ENCODE measurements around the gene SLC43A3. TPM values are rescaled to one million over a fixed set of nuclear protein-coding genes. Genes with fewer than 3 reads are reported as not detected.

Gene SLC43A3
- total and polyA plus RNA-seq, 2 donors (not counting 3 experiments of a cell fraction or from before 2014, with no cell fraction given): 68.9 to 104 TPM

- TF ChIP-seq MAX (IDR thresholded peaks at IDR 0.05; ENCODE audit: insufficient read depth, insufficient read length): no peak
- TF ChIP-seq, protein P1, sequence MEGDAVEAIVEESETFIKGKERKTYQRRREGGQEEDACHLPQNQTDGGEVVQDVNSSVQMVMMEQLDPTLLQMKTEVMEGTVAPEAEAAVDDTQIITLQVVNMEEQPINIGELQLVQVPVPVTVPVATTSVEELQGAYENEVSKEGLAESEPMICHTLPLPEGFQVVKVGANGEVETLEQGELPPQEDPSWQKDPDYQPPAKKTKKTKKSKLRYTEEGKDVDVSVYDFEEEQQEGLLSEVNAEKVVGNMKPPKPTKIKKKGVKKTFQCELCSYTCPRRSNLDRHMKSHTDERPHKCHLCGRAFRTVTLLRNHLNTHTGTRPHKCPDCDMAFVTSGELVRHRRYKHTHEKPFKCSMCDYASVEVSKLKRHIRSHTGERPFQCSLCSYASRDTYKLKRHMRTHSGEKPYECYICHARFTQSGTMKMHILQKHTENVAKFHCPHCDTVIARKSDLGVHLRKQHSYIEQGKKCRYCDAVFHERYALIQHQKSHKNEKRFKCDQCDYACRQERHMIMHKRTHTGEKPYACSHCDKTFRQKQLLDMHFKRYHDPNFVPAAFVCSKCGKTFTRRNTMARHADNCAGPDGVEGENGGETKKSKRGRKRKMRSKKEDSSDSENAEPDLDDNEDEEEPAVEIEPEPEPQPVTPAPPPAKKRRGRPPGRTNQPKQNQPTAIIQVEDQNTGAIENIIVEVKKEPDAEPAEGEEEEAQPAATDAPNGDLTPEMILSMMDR (IDR thresholded peaks at IDR 0.05; ENCODE audit: extremely low read depth in 1 of 2, insufficient read depth in 1 of 2, low read depth in 1 of 2, low read length in 2 of 2): no peak
- TF ChIP-seq POLR2AphosphoS5 (IDR thresholded peaks at IDR 0.05; ENCODE audit: insufficient read depth, low read depth, low read length): no peak
- TF ChIP-seq JUN (IDR thresholded peaks at IDR 0.05; ENCODE audit: borderline replicate concordance, insufficient read depth, insufficient read length, low read depth): no peak
- TF ChIP-seq GATA2 (IDR thresholded peaks at IDR 0.05; ENCODE audit: insufficient read depth, insufficient read length, low read depth, low read length): no peak
- no peak for TF ChIP-seq EZH2 (IDR thresholded peaks at IDR 0.05; ENCODE audit: borderline replicate concordance, low read depth, low read length, severe bottlenecking)
- no peak for TF ChIP-seq POLR2A (IDR thresholded peaks at IDR 0.05; ENCODE audit: low read depth, low read length)
- TF ChIP-seq MYC (IDR thresholded peaks at IDR 0.05; ENCODE audit: low read depth, low read length): no peak
- TF ChIP-seq FOS (IDR thresholded peaks at IDR 0.05; ENCODE audit: borderline replicate concordance, insufficient read depth, low read length): no peak
- no peak overlapping the region for H3K9ac ChIP-seq (replicated peaks; ENCODE audit: extremely low read depth, insufficient read depth, low read length)
- H3K27me3 ChIP-seq (ENCODE audit: control insufficient read depth in 2 of 2, insufficient read depth in 2 of 2, low read length in 2 of 2): peaks cover 0 to 2% of the 10 kb centered on the region in 2 experiments
- no peaks in the 10 kb centered on the region for H3K79me2 ChIP-seq (ENCODE audit: control insufficient read depth, insufficient read depth, low read length)
- POLR2A ChIA-PET: no interaction called here
- H2AFZ ChIP-seq (ENCODE audit: low read depth, low read length): no peak overlapping the region
- dilution Hi-C loops (cut with MboI; ENCODE audit: extremely low pct_ligation_motif_present, low sequenced_read_pairs): no loop called here
- H3K36me3 ChIP-seq (ENCODE audit: control insufficient read depth in 2 of 2, extremely low read depth in 1 of 2, insufficient read depth in 2 of 2, low read length in 2 of 2): no peaks in the 10 kb centered on the region
- no peaks in the 10 kb centered on the region for H3K9me3 ChIP-seq (replicated peaks; ENCODE audit: control insufficient read depth, insufficient read depth, low read length)
- H3K27ac ChIP-seq (ENCODE audit: insufficient read depth, low read depth, low read length): no peak overlapping the region
- H3K4me2 ChIP-seq (ENCODE audit: insufficient read depth, low read length): no peak overlapping the region
- intact Hi-C loops (cut with micrococcal nuclease): no loop called here
- no peaks in the 10 kb centered on the region for H3K9me1 ChIP-seq (replicated peaks; ENCODE audit: control insufficient read depth, extremely low read depth, insufficient read depth, low read length)
- DNase-seq (ENCODE audit: low read depth, low spot score) (no peak), FAIRE-seq (no peak)
- no TSS peak for BruUV-seq (replicated peaks)
- no peaks in the 10 kb centered on the region for H3K4me1 ChIP-seq (ENCODE audit: control insufficient read depth, extremely low read depth, insufficient read depth, low read length)
- H3K4me3 ChIP-seq (replicated peaks in 1 of 3; ENCODE audit: insufficient read depth in 1 of 3, low read depth in 1 of 3, low read length in 3 of 3): no peak overlapping the region
- CTCF ChIA-PET: interaction anchor here (1.9 kb wide), 1 partner anchor 9 kb away, joined by 4 read pairs; no protein-coding TSS in a partner anchor
- no peaks in the 10 kb centered on the region for H4K20me1 ChIP-seq (replicated peaks; ENCODE audit: control insufficient read depth, extremely low read depth, insufficient read depth, low read length)
Observed at GRCh38 chr11:57368845-57369232, 58.1 kb downstream of the SLC43A3 start.
